HG03097 (cell line): ENCODE measurements around the gene PRSS21.

Source experiments
- ATAC-seq: cut with Tn5 transposase; IDR thresholded peaks from one replicate; pipeline ENCODE4 v1.9.1; 2021; ENCODE audit not compliant: unreplicated experiment, low FRiP score

PRSS21 gene

DNA sequence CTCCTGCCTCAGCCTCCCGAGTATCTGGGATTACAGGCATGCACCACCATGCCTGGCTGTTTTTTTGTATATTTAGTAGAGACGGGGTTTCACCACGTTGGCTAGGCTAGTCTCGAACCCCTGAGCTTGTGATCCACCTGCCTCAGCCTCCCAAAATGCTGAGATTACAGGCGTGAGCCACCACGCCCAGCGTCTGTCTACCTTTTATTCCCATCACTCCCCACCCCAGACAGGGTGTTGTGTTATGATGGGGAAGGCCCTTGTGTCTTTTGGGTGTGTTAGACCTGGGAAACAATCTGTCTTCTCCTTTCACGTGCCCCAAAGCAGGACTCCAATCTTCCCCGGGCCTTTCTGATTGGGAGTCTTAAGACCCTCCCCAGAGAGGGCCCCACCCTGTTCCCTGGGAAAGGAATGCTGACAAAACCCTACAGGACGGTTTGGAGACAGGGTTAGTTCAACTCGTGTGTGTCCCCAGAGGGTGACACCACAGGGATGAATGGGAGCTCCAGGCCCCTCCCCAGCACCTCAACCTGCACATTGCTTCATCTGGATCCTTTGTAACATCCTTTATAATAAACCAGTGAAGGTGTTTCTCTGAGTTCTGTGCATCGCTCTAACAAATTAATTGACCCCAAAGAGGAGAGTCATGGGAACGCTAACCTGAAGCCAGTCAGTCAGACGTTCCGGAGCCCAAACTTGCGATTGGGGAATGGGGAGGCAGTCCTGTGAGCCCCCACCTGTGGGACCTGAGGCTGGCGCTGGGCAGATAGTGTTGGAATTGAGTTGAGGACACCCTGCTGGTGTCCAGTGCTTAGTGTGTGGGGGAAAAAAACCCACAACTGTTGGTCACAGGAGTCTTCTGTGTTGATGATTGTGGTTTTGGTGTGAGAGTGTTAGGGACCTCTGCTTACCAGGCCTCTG lies 36.8 kb upstream of the PRSS21 start:
- no peak for ATAC-seq

DNA sequence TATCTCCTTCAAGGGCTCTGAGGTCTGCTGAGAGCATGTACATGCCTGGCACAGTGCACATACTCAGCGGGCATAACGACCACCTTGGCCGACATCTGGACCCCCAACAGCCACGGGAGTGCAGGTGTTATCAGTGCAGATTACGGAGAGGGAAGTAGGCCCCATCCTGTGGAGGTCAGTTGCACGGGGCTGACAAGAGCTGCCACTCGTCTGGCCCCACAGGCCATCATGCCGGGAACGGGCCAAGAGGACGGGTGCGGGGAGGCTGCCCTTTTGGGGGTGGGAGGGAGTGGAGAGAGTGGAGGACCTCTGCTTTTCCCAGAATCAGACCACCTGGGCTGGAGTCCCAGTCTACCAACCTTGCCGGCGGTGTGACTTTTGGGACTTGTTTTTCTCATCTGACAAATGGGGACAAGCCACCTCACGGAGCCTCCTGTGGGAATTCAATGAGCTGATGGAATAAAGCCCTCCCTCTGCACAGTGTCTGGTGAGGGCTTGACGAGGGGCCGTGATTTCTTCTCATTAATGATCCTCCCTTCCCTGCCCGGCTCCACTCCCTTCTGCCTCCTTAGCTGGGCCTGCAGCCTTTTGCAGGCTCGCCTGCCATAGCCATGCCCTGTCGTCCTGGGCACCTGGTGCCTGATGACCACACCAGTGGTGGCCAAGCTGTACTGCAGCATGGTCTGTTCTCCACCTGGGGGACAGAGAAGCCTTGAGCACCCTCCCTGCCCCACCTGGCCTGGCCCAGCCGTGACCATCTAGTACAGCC lies 34.3 kb upstream of the PRSS21 start:
- no peak for ATAC-seq

DNA sequence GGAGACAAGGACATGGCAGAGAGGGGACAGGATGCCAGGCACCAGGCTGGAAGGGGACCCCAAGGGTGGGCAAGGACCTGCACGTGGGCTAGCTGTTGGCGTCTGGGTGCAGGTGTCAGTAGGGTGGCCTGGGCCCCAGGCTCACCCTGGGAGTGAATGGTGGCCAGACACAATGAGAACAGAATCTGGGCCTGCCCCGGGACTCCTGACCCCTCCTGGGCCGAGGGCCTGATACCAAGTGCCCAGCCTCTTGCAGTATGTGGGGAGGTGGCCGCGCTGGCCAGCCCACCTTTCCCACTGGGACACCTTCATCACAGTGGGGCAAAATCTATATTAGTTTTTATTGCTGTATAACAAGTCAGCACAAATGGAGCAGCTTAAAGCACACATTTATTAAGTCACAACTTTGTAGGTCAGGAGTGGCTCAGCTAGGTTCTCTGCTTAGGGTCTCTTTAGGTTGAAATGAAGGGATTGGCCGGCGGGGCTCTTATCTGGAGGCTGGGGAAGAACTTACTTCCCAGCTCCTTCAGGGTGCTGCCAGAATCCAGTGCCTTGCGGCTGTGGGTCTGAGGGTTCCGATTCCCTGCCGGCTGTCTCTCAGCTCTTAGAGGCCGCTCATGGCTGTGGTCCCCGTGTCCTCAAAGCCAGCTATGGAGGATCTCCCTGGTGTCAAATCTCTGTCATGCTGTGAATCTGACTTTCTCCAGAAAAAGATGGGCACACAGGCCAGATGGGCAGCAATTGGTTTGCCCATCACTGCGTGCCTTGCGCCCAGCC lies 33.3 kb upstream of the PRSS21 start:
- no peak for ATAC-seq

DNA sequence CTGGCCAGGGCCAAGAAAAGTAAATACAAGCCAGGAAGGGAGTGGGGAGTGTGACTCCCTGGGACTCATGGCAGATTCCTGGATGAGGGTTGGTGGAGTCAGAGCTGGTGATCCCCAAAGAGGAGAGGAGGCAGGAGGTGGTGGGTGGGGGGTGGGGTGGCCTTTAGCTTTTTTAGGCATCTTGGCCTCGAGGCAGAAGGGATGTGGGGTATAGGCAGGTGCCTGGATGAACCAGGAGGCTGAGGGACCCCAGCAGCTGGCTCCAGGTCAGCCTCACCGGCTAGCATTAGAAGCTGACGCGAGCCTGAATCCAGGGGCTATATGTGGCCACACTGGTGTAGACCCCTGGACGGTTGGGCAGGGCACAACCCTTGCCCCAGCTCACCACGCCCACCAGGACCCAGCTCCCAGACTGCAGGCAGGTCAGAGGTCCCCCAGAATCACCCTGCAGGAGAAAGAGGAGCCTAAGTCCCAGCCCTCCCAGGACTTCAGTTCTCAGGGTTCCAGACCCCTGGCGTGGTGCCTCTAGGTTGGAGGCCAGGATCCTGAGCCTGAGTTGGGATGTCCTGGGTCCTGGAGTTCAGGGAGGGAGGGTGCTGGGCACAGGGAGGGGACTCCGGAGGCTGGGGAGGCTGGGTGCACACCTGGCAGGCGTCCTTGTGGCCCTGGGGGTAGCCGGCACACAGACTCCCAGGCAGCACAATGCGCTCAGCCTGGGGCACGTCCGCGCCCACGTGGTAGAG lies 32.5 kb upstream of the PRSS21 start:
- no peak for ATAC-seq

DNA sequence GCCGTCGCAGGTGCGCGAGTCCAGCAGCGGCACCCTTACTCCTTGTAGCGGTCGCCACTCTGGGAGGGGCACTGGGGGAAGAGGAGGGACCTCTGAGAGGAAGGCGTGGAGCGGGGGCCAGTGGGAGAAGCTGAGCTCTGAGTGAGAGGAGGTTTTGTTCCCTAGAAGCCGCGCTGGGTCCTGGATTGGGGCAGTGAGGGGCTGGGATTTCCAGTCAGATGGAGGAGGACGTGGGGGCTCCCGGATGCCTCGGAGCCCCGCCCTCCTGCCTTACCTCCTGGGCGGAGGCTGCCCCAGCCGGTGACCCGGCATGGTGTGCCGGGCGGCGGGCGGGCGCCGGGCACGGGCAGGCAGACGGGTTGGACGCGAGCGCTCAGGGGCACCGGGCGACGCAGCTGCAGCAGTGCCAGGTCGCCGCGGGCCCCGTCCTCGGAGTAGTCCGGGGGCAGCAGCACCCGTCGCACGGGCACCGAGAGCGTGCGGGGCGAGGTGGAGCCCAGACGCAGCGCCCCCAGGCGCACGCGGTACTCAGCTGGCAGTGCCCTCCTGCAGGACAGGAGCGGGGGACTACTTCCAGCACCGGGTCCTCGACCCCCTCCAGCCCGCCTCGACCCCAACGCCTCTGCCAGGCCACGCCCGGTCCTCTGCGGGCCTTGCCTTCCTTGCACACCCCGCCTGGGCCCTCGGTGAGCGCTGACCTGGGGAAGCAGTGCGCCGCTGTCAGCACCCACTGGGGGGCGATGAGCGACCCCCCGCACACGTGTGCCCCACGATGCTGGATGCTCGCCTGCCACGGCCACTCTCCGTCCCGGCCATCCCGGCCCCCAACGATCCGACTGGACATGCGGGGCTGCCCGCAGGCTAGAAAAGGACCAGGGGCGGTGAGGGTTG lies 31.7 kb upstream of the PRSS21 start:
- no peak for ATAC-seq

DNA sequence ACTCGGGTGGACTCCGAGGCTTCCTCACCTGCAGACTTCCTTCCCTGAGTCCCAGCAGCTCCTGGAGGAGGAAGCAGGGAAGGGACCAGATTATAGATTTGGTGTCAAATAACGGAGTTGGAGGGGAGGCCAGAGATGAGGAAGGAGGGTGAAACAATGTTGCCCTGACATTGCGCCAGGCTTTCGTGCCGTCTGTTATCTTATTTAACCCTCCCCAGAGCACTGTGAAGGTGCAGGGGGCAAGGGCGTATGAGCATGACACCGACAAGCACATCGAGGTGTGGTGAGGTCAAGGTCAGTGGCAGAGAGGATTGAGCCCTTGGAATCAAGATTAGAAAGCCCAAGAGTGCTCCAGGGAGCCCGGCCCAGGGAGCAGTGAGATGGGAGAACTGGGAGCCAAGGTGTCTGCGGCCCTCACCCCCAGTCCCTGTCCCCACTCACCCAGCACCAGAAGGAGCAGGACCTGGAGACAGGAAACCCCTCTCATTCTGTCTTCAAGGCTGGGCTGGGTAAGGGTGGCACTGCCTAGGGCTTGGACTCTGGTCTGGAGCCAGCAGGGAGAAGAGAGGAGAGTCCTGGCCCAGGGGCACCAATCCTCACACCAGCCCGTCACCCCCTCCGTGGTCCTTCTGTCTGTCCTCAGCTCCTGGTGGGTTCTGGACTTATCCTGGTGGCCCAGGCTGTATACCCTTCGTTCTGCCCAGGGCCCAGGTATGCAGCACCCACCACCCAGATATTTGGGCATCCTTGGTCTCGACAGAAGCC lies 30.8 kb upstream of the PRSS21 start:
- ATAC-seq = no peak

DNA sequence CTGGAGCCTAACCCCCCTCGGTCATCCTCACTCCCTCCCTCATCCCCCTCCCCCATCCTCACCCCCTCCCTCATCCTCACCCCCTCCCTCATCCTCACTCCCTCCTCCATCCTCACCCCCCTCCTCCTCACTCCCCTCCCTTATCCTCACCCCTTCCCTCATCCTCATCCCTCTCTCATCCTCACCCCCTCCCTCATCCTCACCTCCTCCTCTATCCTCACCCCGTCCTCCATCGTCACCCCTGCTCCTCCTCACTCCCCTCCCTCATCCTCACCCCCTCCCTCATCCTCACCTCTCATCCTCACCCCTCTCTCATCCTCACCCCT lies 30.2 kb upstream of the PRSS21 start:
- no peak for ATAC-seq

DNA sequence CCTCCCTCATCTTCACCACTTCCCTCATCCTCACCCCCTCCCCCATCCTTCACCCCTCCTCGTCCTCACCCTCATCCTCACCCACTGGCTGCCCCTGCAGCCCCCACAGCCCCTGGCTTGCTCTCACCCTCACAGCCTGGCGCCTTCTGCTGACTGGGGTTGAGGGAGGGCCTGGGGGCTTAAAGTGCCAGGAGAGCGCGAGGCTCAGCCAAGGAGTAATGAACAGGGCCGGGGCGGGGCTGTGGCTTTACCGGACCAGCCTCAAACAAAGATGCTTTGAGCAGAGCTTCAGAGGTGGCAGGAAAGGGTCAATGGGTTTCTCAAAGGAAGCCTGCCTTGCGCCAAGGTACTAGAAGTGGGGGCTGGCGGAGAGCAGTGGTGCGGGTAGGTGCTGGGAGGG lies 29.6 kb upstream of the PRSS21 start, which contains the start of gene PRSS33:
TSS of gene PRSS33 (minus strand) at position 155 of the 400 bp plus-strand sequence. CDS start 1,013 bp downstream, outside the sequence.
- no peak for ATAC-seq

DNA sequence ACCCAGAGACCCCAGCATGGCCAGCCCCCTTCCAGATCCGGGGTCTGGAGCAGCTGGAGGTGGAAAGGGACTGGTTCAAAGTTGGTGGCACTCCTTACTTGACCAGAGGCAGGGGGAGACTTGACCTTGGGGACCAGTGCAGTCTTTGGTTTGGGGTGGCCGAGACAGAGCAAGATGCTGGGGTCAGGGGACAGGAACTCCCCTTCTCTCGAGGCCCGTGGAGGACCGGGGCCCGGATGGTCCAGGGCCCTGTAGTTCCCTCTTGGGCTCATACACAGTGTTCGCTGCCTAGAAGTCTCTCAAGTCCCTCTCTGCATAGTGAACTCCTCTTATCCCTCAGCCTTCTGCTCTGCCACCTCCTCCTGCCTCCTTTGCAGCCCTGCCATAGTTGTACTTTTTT lies 29.1 kb upstream of the PRSS21 start:
- no peak for ATAC-seq

DNA sequence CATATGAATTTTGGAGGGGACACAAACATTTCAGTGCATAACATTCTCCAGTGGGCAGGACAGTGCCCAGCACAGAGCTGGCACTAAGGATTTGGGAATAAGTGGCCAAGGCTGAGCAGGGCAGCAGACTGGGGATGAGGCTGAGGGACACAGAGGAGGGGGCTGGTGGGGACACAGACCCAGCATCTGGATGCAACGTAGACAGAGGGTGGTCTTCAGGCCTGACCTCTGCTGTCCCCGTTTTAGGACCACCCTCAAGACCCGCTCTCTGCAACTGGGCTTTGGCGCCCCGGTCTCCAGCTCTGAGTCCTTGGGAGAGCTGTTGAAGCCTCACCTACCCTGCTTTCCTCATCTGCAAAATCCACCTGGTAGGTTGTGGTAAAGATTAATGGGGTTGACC lies 26.4 kb upstream of the PRSS21 start:
- no peak for ATAC-seq

DNA sequence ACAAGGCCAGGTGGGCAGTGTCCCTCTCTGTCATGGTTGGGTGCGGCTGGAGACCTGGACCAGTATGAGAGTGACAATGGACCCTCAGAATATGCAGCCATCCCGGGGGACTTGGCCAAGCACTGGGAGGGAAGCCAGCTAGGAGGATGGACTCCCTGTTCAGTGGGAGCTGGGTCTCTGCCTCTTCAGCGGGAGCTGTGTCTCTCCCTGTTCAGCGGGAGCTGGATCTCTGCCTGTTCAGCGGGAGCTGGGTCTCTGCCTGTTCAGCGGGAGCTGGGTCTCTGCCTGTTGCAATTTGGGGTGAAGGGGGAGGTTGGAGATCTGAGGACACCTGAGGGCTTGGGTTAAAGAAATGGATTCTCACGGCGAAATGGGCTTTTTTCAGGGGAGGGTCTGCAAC lies 25.9 kb upstream of the PRSS21 start:
- no peak for ATAC-seq

DNA sequence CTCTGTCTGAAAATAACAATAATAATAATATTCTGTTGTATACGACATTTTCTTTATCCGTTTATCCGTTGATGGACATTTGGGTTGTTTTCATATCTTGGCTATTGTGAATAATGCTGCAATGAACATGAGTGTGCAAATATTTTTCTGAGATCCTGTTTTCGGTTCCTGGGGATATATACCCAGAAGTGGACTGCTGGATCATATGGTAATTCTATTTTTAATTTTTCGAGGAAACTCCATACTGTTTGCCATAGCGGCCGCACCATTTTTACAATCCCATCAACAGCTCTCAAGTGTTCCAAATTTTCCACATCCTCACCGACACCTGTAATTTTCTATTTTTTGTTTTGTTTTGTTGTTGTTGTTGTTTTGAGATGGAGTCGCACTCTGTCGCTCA lies 24.1 kb upstream of the PRSS21 start:
- ATAC-seq = no peak

DNA sequence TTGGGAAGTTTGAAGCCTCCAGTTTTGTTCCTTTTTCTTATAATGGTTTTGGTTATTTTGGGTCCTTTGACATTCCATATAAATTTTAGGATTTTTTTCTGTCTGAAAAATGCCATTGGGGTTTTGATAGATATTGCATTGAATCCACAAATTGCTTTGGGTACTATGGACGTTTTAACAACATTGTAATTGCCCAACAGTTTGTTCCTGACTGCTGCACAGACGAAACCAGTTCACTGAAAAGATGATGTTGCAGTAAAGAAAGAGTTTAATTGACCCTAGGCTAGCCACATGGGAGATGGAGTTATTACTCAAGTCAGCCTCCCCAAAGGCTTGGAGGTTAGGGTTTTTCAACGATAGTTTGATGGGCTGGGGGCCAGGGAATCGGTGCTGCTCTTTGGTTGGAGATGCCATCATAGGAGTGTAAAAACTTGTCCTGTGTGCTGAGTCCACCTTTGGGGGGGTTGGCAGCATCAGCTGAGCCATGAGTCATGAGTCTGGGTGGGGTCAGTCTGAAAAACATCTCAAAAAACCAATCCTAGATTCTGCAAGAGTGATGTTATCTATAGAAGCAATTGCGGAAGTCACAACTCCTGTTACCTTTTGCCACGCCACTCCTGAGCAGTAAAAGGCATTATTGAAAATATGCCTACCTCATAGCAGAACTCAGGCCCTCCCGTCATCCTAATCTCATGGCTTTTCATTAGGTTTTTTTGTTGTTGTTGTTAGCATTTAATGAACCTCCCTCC lies 21.5 kb upstream of the PRSS21 start:
- no peak for ATAC-seq

DNA sequence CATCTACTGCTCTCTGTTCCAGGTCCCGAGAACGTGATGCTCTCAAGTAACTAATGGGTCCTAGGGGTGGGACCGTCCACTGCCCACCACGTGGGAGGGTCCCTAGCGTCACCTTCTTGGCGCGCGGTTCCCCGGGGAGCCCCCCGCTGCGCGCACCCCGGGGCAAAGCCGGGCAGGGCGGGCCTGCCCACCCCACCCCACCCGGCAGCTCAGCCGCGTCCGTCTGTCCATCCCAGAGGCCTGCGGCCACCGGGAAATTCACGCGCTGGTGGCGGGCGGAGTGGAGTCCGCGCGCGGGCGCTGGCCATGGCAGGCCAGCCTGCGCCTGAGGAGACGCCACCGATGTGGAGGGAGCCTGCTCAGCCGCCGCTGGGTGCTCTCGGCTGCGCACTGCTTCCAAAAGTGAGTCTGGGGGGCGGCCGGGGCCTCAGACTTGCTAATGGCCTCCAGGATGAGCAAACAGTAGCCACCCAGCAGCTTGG lies 18.3 kb upstream of the PRSS21 start:
- ATAC-seq = no peak

DNA sequence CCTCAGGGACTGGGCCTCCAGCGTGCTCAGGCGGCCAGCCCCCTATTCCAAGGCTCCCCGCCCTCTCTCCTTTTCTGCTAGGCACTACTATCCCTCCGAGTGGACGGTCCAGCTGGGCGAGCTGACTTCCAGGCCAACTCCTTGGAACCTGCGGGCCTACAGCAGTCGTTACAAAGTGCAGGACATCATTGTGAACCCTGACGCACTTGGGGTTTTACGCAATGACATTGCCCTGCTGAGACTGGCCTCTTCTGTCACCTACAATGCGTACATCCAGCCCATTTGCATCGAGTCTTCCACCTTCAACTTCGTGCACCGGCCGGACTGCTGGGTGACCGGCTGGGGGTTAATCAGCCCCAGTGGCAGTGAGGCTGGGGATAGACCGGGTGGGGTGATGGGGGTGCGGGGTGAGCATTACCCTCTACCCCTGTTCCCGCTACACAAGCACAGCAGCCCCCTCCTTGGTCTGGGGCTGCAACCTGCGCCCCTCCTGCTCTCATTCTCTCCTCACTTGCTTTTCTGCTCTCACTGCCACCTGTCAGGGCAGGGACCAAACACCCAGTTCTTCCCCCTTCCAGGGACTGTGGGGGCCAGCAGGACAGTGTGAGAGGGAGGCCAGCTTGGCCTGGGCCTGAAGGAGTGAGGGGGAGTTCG lies 17.7 kb upstream of the PRSS21 start:
- ATAC-seq = no peak

DNA sequence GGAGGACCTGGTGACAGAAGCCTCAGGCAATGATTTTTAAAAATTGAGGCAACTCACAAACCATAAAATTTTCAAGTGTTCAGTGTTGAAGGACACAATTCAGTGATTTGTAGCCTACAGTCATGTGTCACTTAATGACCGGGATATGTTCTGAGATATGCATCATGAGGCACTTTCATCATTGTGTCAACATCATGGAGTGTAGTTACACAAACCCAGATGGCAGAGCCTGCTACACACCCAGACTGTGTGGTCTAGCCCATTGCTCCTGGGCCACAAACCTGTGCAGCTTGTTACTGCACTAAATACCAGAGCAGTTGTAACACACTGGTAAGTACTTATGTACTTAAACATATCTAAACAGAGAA lies 17.2 kb upstream of the PRSS21 start:
- no peak for ATAC-seq

DNA sequence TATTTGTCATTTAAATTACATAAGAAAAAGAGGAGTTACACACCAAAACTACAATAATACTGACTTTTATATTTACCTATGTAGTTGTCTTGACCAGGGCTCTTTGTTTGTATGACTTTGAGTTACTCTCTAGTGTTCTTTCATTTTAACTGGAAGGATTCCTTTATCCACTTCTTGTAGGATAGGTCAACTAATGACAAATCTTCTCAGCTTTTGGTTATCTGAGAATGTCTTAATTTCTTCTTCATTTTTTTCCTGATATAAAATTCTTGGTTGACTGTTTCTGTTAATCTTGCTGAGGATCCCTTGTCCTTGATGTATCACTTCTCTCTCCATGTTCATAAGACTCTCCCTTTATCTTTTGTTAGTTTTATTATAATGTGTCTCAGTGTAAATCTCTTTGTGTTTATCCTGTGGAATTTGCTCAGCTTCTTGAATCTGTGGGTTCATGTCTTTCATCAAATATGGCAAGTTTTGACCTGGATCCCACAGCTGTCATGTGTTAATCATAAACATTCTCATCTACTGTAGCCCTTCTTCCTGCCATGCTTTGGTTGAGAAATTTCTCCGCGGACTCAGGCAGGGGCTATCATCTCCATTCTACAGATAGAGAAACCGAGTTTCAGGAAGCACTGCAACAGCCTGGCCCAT lies 13.4 kb upstream of the PRSS21 start:
- ATAC-seq = no peak
